Measurements from ENCODE around the gene CCDC171. TPM values are rescaled to one million over a fixed set of nuclear protein-coding genes. Genes with fewer than 3 reads are reported as not detected.
"Not testable (repeated sequence)": the region's sequence is repeated elsewhere in the genome, so short reads cannot be mapped to it uniquely, and the experiment has no call there.

Gene CCDC171
- total and polyA plus RNA-seq, 8 donors, result 1.2 to 26.3 (median 2.7) TPM; not detected in 1

- no peaks in the 10 kb centered on the region for H3K27me3 ChIP-seq
- peaks cover 0 to 5% (median 1%) of the 10 kb centered on the region in 4 donors for H3K9me3 ChIP-seq
- H3K4me3 ChIP-seq, result no peak overlapping the region
- H3K4me1 ChIP-seq, result no peaks in the 10 kb centered on the region
- H3K36me3 ChIP-seq, result peaks cover 0 to 3% (median 0%) of the 10 kb centered on the region in 4 donors
- H3K27ac ChIP-seq, result no peak overlapping the region
- DNase-seq, result no peak
- WGBS, 5 donors, result 93 to 98% (median 97%) methylated on average over 7 of the region's 7 CpGs
- intact Hi-C loops (cut with DNase I; ENCODE audit: low total_unique reads), result no loop called here
- no peak for TF ChIP-seq POLR2AphosphoS5 (IDR thresholded peaks at IDR 0.05)
- TF ChIP-seq, protein P1, sequence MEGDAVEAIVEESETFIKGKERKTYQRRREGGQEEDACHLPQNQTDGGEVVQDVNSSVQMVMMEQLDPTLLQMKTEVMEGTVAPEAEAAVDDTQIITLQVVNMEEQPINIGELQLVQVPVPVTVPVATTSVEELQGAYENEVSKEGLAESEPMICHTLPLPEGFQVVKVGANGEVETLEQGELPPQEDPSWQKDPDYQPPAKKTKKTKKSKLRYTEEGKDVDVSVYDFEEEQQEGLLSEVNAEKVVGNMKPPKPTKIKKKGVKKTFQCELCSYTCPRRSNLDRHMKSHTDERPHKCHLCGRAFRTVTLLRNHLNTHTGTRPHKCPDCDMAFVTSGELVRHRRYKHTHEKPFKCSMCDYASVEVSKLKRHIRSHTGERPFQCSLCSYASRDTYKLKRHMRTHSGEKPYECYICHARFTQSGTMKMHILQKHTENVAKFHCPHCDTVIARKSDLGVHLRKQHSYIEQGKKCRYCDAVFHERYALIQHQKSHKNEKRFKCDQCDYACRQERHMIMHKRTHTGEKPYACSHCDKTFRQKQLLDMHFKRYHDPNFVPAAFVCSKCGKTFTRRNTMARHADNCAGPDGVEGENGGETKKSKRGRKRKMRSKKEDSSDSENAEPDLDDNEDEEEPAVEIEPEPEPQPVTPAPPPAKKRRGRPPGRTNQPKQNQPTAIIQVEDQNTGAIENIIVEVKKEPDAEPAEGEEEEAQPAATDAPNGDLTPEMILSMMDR (IDR thresholded peaks at IDR 0.05), result no peak
- TF ChIP-seq EP300 (IDR thresholded peaks at IDR 0.05), result no peak
- TF ChIP-seq POLR2A (IDR thresholded peaks at IDR 0.05), result no peak
Measured at GRCh38 chr9:15670894-15671293, 118.1 kb downstream of the CCDC171 start.

DNA sequence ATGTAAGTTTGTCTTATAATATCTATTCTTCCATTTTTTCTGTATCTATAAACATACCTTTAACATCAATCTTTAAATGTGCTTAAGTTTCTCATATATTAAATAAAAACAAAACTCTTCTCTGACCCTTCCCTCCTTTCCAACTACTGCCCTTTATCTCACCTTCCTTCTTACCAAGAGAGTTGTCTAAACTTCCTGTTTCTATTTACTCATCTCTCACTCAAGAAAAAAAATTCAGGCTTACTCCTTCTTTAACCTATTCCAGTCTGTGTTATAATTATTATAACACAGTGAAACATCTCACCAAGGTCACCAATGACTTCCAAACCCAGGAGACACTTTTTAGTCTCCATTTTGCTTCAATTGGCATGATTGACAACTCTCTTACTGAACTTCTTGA, 140.9 kb downstream of the CCDC171 start:
- Histone ChIP-seq H3K27ac (no peak overlapping the region), H3K27me3 (no peaks in the 10 kb centered on the region)

DNA sequence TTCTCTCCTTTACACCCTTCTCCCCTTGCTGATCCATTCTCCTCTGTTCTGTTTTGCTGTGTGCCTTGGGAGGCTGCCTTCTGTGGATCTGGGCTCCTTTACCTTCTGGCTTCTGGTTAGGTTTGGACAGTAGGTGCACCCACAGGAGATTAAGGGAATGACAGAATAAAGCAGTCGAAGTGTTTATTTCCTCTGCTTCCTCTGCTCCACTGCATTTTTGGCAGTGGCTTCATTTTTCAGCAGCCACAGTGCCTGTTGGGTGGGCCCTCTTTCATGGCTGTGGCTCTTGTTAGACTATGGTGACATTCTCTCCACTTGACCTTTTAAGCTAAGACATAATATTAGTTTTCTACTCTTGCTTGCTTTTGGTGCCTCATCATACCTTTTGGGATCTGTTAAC, 144.1 kb downstream of the CCDC171 start:
- Histone ChIP-seq H3K9me3 (peaks cover 0 to 5% (median 0%) of the 10 kb centered on the region in 4 donors), H3K27ac (no peak overlapping the region), H3K36me3 (peaks cover 0 to 5% (median 4%) of the 10 kb centered on the region in 4 donors), H3K27me3 (no peaks in the 10 kb centered on the region), H3K4me1 (no peaks in the 10 kb centered on the region), H3K4me3 (no peak overlapping the region)
- intact Hi-C loops (cut with DNase I; ENCODE audit: low total_unique reads), result no loop called here
- TF ChIP-seq, protein P1 (IDR thresholded peaks at IDR 0.05), result no peak
- TF ChIP-seq POLR2A (IDR thresholded peaks at IDR 0.05), result no peak
- no peak for TF ChIP-seq POLR2AphosphoS5 (IDR thresholded peaks at IDR 0.05)
- TF ChIP-seq EP300 (IDR thresholded peaks at IDR 0.05), result no peak
- no peak for DNase-seq
- WGBS, 5 donors, result 27 to 52% (median 35%) methylated on average over 1 of the region's 1 CpG

More for the DNA sequence above, 140.9 kb downstream of the CCDC171 start:
- peaks cover 0 to 1% (median 0%) of the 10 kb centered on the region in 4 donors for H3K9me3 ChIP-seq
- no peaks in the 10 kb centered on the region for H3K4me1 ChIP-seq
- H3K36me3 ChIP-seq, result peaks cover 0 to 5% (median 2%) of the 10 kb centered on the region in 4 donors
- no peak overlapping the region for H3K4me3 ChIP-seq
- DNase-seq, result no peak
- TF ChIP-seq EP300 (IDR thresholded peaks at IDR 0.05), result no peak
- TF ChIP-seq, protein P1 (IDR thresholded peaks at IDR 0.05), result no peak
- TF ChIP-seq POLR2A (IDR thresholded peaks at IDR 0.05), result no peak
- no peak for TF ChIP-seq POLR2AphosphoS5 (IDR thresholded peaks at IDR 0.05)
- intact Hi-C loops (cut with DNase I; ENCODE audit: low total_unique reads), result no loop called here

- 77 to 89% (median 86%) methylated on average over 2 of the region's 2 CpGs for WGBS, 5 donors
- peaks cover 0 to 5% (median 4%) of the 10 kb centered on the region in 4 donors for H3K36me3 ChIP-seq
- H3K27ac ChIP-seq, result no peak overlapping the region
- no peaks in the 10 kb centered on the region for H3K27me3 ChIP-seq
- H3K9me3 ChIP-seq, result peaks cover 0 to 5% (median 0%) of the 10 kb centered on the region in 4 donors
- H3K4me1 ChIP-seq, result no peaks in the 10 kb centered on the region
- H3K4me3 ChIP-seq, result no peak overlapping the region
- intact Hi-C loops (cut with DNase I; ENCODE audit: low total_unique reads), result no loop called here
- no peak for DNase-seq
- TF ChIP-seq, protein P1 (IDR thresholded peaks at IDR 0.05), result no peak
- TF ChIP-seq EP300 (IDR thresholded peaks at IDR 0.05) (no peak), POLR2AphosphoS5 (IDR thresholded peaks at IDR 0.05) (no peak), POLR2A (IDR thresholded peaks at IDR 0.05) (no peak)
Measured at GRCh38 chr9:15697446-15697851, 144.6 kb downstream of the CCDC171 start.

DNA sequence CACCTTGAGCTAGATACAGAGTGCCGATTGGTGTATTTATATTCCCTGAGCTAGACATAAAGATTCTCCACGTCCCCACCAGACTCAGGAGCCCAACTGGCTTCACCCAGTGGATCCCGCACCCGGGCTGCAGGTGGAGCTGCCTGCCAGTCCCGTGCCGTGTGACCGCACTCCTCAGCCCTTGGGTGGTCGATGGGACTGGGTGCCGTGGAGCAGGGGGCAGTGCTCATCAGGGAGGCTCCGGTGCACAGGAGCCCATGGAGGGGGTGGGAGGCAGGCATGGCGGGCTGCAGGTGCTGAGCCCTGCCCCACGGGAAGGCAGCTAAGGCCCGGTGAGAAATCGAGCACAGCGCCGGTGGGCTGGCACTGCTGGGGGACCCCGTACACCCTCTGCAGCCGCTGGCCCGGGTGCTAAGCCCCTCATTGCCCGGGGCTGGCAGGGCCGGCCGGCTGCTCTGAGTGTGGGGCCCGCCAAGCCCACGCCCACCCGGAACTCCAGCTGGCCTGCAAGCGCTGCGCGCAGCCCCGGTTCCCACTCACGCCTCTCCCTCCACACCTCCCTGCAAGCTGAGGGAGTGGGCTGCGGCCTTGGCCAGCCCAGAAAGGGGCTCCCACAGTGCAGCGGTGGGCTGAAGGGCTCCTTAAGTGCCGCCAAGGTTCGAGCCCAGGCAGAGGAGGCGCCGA, 147.2 kb downstream of the CCDC171 start:
- H3K36me3 ChIP-seq; H3K4me3 ChIP-seq; H3K27me3 ChIP-seq; intact Hi-C loops (cut with DNase I; ENCODE audit: low total_unique reads); H3K9me3 ChIP-seq; H3K4me1 ChIP-seq; H3K27ac ChIP-seq; DNase-seq: not testable (repeated sequence)
- WGBS, 5 donors, result 91 to 98% (median 92%) methylated on average over 17 to 36 of the region's 36 CpGs
